Breast epithelium (tissue), 3 donors: ENCODE data around the gene PLXND1.

ENCODE experiments used
- CTCF ChIP-seq, 3 donors: fragments of 450-650 bp; IDR thresholded peaks; one replicate each; pipeline ENCODE4 v1.5.1; 2016 to 2017; ENCODE audit warnings: antibody characterized with exemption in 3 of 3, mild to moderate bottlenecking in 3 of 3, moderate library complexity in 3 of 3
- POLR2A ChIP-seq: fragments of 450-650 bp; IDR thresholded peaks from one replicate; pipeline ENCODE4 v1.6.1; 2016; ENCODE audit warnings: antibody characterized with exemption, mild to moderate bottlenecking, moderate library complexity

GRCh38 chr3:129525341-129525968 lies 81.0 kb downstream of the PLXND1 start:
- TF ChIP-seq POLR2A (no peak), CTCF (IDR thresholded peaks at IDR 0.05) (no peak)
